Retina (tissue), 1 donor: Measurements from ENCODE around the gene PRKG2.
"Not testable (repeated sequence)": the region's sequence is repeated elsewhere in the genome, so short reads cannot be mapped to it uniquely, and the experiment has no call there.

ENCODE experiments used
- DNase-seq: peaks from one replicate; pipeline ENCODE4 v3.0.0-alpha.2; 2016

Gene PRKG2

GRCh38 chr4:81214881-81215868, at the start of gene PRKG2:
TSS of gene PRKG2 (minus strand) at chr4:81215222. CDS start at chr4:81205047, 10,175 bp downstream.
- peak; percentile 60 for DNase-seq

- DNase-seq: no peak
Measured at GRCh38 chr4:81260443-81261101, 45.5 kb upstream of the PRKG2 start.

GRCh38 chr4:81258841-81259550, 44.0 kb upstream of the PRKG2 start:
- no peak for DNase-seq

GRCh38 chr4:81257816-81258215, 42.8 kb upstream of the PRKG2 start:
- DNase-seq: no peak

- no peak for DNase-seq
Measured at GRCh38 chr4:81257021-81257420, 42.0 kb upstream of the PRKG2 start.

- DNase-seq: no peak
Measured at GRCh38 chr4:81256059-81256970, 41.3 kb upstream of the PRKG2 start.

GRCh38 chr4:81255524-81255923, 40.5 kb upstream of the PRKG2 start:
- no peak for DNase-seq

GRCh38 chr4:81250430-81250829, 35.4 kb upstream of the PRKG2 start:
- DNase-seq: no peak

- no peak for DNase-seq
Measured at GRCh38 chr4:81245218-81246009, 30.4 kb upstream of the PRKG2 start.

- DNase-seq: no peak
Measured at GRCh38 chr4:81237791-81238190, 22.8 kb upstream of the PRKG2 start.

- DNase-seq: no peak
Measured at GRCh38 chr4:81235982-81236749, 21.1 kb upstream of the PRKG2 start.

- no peak for DNase-seq
Measured at GRCh38 chr4:81227968-81228367, 12.9 kb upstream of the PRKG2 start.

- no peak for DNase-seq
Measured at GRCh38 chr4:81227138-81227537, 12.1 kb upstream of the PRKG2 start.

- no peak for DNase-seq
Measured at GRCh38 chr4:81225252-81225651, 10.2 kb upstream of the PRKG2 start.

GRCh38 chr4:81222082-81222472, 7.1 kb upstream of the PRKG2 start:
- not testable (repeated sequence) for DNase-seq

GRCh38 chr4:81221303-81222081, 6.5 kb upstream of the PRKG2 start:
- no peak for DNase-seq

- no peak for DNase-seq
Measured at GRCh38 chr4:81220271-81220670, 5.2 kb upstream of the PRKG2 start.

GRCh38 chr4:81218206-81218605, 3.2 kb upstream of the PRKG2 start:
- DNase-seq: no peak

GRCh38 chr4:81217779-81218178, 2.8 kb upstream of the PRKG2 start:
- no peak for DNase-seq

GRCh38 chr4:81215931-81216330, 909 bp upstream of the PRKG2 start:
- DNase-seq: no peak
